ENCODE results near the gene GBX2.

Gene GBX2

GRCh38 chr2:236117861-236118269, 50.3 kb downstream of the GBX2 start:
- no peak for DNase-seq (ENCODE audit: low read depth in 3 of 3)

GRCh38 chr2:236117401-236117800, 50.8 kb downstream of the GBX2 start:
- DNase-seq (ENCODE audit: low read depth in 3 of 3): no peak
